Measurements from ENCODE around the gene GLIPR2.
"Not testable (repeated sequence)": the region's sequence is repeated elsewhere in the genome, so short reads cannot be mapped to it uniquely, and the experiment has no call there.

GLIPR2 gene

DNA sequence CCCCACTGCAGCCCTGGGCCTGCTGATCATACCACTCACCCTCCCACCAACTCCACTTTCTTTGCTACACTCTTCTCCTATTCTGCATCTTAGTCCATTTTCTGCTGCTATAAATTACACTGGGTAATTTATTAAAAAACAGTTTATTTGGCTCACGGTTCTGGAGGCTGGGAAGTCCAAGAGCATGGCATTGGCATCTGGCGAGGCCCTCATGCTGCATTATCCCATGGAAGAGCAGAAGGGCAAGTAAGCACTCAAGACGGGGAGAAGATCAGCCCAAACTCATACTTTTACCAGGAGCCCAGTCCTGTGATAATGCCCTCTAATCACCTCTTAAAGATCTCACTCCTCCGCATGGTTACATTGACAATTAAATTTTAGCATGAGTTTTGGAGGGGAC is 9.4 kb downstream of the GLIPR2 start:
- no peak for DNase-seq

DNA sequence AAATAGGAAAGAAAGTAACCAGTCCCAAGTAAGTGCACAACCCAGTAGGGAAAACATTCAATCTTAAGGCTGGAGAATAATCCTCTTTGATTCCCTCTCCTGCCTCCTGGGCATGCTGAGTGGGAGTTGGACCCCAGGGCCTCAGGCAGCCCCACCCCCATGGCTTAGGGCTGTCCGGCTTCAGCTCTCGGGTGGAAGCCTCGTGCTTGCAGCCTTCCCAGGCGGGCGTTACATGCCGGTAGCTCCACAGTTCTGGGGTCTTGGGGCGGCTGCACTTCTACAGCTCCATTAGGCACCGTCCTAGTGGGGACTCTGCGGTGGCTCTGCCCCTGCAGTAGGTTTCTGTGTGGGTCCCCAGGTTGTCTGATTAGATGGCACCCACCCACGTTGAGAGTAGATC is 10.1 kb downstream of the GLIPR2 start:
- no peak for DNase-seq

GRCh38 chr9:36147441-36148175 is 11.1 kb downstream of the GLIPR2 start:
- no peak for DNase-seq

- peak; percentile 57 for DNase-seq
These were observed 11.9 kb downstream of the GLIPR2 start for GRCh38 chr9:36148311-36149051.

DNA sequence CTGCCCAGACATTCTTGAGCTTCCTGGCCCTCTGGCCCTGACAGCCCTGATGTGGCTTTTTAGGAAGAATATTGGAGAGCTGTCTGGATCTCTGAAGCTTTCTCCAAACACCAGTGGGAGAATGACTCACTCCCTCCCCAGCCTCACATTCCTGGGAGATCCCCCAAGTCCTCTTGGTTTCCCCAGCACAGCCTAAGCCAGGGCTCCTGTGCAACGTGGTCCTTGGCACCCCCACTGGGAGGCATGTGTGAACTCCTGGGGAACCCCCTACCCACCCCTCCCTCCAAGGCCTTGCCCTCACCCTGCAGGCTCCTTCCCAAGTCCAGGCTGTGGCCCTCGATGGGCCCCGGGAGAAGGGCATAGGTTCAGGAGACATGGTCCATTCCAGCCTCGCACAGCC is 12.7 kb downstream of the GLIPR2 start:
- DNase-seq: no peak

DNA sequence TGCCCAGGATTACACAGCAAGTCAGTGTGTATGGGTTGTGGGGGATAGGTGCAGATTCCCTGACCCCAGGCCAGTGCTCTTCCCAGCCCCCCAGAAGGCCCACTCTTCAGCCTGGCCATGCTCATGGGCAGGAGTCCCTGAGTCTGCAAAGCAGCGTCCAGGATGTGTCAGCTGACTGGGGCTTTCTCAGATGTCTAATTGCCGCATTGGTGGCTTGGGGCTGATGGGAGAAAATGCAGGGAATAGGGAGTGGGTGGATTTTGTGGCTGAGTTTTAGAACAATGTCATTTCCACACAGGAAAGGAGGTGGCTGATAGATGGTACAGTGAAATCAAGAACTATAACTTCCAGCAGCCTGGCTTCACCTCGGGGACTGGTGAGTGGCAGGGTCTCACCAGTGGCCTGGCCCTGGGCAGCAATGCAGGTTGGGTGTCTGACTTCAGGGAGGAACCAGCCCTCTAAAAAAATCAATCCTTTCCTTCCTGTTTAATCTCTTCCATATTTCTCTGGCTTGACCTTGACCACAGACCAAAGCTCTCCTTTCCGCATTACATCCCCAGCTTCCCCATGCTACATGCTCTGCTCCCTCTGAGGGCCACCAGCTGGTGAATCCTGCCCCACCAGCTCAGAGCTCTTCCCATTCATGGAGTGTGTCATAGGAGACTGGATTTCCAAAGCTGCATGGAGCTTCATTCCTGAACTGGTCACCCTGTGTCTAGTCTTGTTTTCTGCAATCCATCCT is 14.2 kb downstream of the GLIPR2 start:
- DNase-seq: no peak

- DNase-seq: peak; percentile 7
These were observed 15.0 kb downstream of the GLIPR2 start for GRCh38 chr9:36151316-36152210.

DNA sequence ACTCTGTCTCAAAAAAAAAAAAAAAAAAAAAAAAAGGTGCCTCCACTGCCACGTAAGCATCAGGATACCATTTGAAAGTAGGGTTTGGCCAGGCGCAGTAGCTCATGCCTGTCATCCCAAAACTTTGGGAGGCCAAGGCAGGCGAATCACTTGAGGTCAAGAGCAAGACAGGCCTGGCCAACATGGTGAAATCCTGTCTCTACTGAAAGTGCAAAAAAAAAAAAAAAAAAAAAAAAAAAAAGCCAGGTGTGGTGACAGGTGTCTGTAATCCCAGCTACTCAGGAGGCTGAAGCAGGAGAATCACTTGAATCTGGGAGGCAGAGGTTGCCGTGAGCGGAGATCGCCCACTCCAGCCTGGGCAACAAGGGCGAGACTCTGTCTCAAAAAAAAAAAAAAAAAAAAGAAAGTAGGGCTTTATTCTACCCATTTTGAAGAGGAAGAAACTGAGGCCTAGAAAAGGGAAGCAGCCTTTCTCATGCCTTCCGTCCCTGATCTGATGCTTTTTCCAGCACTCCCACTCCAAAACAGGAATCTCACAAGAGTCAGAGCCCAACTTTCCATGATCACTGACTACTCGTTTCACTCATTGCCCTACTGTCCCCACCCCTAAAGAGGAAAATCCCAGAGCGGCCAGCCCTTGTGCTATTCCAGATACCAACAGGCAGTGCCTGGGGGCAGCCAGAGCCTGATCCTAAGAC is 16.4 kb downstream of the GLIPR2 start:
- no peak for DNase-seq

- no peak for DNase-seq
These were observed 17.2 kb downstream of the GLIPR2 start for GRCh38 chr9:36153746-36154145.

GRCh38 chr9:36154331-36154952 is 17.9 kb downstream of the GLIPR2 start:
- DNase-seq: peak; percentile 24

- no peak for DNase-seq
These were observed 19.6 kb downstream of the GLIPR2 start for GRCh38 chr9:36156116-36156515.

GRCh38 chr9:36158122-36158521 is 21.6 kb downstream of the GLIPR2 start:
- DNase-seq: no peak

DNA sequence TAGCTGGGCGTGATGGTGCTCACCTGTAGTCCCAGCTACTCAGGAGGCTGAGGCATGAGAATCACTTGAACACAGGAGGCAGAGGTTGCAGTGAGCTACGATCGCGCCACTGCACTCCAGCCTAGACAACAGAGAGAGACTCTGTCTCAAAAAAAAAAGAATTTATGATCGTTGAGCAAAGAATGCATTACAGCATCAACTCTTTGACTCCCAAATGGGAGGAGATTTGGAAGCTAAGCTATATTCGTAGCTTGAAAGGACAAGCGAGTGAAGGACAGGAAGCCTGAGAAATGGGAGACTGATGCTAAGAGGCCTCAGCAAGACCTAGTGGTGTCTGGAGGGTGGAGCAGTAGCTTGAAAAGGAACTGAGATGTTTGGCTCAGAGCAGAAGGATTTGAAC is 22.4 kb downstream of the GLIPR2 start:
- DNase-seq: no peak

DNA sequence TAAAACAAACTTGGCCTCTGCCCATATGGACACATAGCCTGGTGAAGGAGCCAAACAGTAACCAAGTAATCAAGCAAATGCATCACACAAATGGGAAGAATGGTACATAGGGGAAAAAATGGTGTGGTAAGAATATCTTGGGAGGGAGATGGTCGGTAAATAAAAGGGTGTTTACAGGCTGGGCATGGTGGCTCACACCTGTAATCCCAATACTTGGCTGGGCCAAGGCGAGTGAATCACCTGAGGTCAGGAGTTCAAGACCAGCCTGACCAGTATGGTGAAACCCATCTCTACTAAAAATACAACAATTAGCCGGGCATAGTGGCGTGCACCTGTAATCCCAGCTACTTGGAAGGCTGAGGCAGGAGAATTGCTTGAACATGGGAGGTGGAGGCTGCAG is 23.0 kb downstream of the GLIPR2 start:
- DNase-seq: not testable (repeated sequence)

GRCh38 chr9:36160126-36160525 is 23.6 kb downstream of the GLIPR2 start:
- not testable (repeated sequence) for DNase-seq

GRCh38 chr9:36161187-36161586 is 24.7 kb downstream of the GLIPR2 start:
- no peak for DNase-seq

GRCh38 chr9:36162211-36162738 is 25.7 kb downstream of the GLIPR2 start:
- no peak for DNase-seq

DNA sequence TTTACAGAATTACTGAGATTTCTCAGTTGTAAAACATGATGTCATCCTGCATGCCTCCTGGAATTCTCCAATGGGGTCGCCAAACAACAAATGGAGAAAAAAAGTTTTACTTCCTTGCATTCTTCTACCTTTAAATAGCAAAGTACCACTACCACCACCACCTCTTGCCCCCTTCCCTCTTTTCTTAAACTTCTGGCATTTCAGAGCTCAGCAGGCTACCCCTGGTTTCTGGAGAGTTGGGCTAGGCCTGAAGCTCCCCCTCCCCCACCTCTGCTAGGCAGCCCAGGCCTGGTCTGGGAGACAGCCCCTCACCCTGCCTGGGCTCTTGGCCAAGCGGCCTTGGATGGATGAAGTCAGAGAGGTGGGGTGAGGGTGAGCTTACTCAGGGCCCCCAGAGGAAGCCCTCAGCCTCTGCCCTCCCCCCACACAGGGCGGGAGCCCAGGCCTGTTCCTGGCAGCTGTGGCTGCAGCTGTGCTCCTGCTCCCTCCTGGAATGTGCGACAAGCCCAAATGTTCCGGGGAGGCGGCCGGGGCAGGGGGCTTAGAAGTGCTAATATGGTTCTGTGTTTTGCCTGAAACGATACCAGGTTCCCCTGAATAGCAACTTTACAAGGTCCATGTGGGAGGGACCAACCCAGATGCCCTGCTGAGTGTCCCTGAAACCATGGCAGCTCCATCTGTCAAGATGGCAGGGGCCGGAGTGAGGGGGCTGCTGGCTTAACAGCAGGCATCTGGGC is 26.7 kb downstream of the GLIPR2 start:
- DNase-seq: peak; percentile 25

- no peak for DNase-seq
These were observed 27.2 kb downstream of the GLIPR2 start for GRCh38 chr9:36163786-36164170.

- DNase-seq: peak; percentile 14
These were observed 27.8 kb downstream of the GLIPR2 start for GRCh38 chr9:36164372-36164771.

DNA sequence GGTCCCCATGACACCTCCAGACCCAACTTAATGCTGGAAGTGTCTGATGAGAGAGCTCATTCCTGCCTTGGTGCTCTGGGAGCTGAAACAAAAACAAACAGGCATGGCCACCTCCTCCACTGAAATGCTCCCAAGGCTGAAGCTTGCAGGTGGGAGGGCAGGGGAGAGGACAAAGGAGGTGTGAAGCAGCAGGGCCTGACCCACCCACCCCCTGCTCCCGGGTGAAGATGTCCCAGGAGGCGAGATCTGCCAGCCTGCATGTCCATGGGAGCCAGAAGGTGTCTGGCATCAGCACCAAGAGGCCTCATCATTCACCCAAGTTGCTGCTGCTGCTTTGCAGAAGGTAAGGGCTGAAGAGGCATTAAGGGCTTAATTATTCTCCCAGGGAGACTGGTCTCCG is 28.5 kb downstream of the GLIPR2 start:
- no peak for DNase-seq

Measured in NCI-H69 (cell line).